B cell (primary cell): ENCODE results near the gene GRB14. TPM values are rescaled to one million over a fixed set of nuclear protein-coding genes. Genes with fewer than 3 reads are reported as not detected.

Experiments
- ATAC-seq: fragments of 200-7000 bp; cut with Tn5 transposase; one replicate; pipeline ENCODE4 v1.10.0; 2021; ENCODE audit warnings: low read depth, mild to moderate bottlenecking, moderate number of reproducible peaks, moderate library complexity
- CTCF ChIA-PET: fragments of 350-600 bp; sonication (Branson Sonifier 250); formaldehyde crosslinking; loops from one replicate; lab custom pipeline; 2021; ENCODE audit warnings: antibody characterized with exemption, inconsistent platforms; lab: Charles Lee
- POLR2A ChIA-PET: fragments of 350-600 bp; sonication (Branson Sonifier 250); formaldehyde crosslinking; loops from one replicate; lab custom pipeline; 2021; ENCODE audit warnings: antibody characterized with exemption; lab: Charles Lee
- DNase-seq: peaks from one replicate; pipeline ENCODE4 v3.0.0; 2013
- H2AFZ ChIP-seq: 2 replicates; pipeline ENCODE4 v1.6.1; 2012; ENCODE audit warnings: mild to moderate bottlenecking, low read depth, low read length; ENCODE audit not compliant: insufficient read depth, poor library complexity, severe bottlenecking
- H3K27ac ChIP-seq, 2 donors: 1 replicate in 1 of 2; 2 replicates in 1 of 2; pipeline ENCODE4 v1.5.1; 2012 to 2013; ENCODE audit warnings: low read length in 2 of 2, mild to moderate bottlenecking in 2 of 2, moderate library complexity in 1 of 2
- H3K27me3 ChIP-seq, 4 experiments: fragments of 200-600 bp in 1 of 4; sonication (generic) in 1 of 4; replicated peaks in 1 of 4; 1 replicate in 2 of 4; 2 replicates in 2 of 4; pipeline versions ENCODE4 v1.6.1 to v1.7.0; 2013 to 2016; ENCODE audit warnings: low read length in 3 of 4, mild to moderate bottlenecking in 2 of 4, mixed read lengths in 1 of 4, moderate library complexity in 1 of 4; ENCODE audit not compliant: insufficient read depth in 4 of 4, control insufficient read depth in 3 of 4; ENCODE audit errors: control extremely low read depth in 1 of 4
- H3K36me3 ChIP-seq, 2 experiments: replicated peaks in 1 of 2; 1 replicate in 1 of 2; 2 replicates in 1 of 2; pipeline versions ENCODE4 v1.6.1 to v1.7.1; 2013; ENCODE audit warnings: low read length in 1 of 2; ENCODE audit not compliant: insufficient read depth in 2 of 2, control insufficient read depth in 1 of 2; ENCODE audit errors: control extremely low read depth in 1 of 2, extremely low read depth in 1 of 2
- H3K4me1 ChIP-seq, 2 donors: fragments of 200-600 bp in 1 of 2; sonication (generic) in 1 of 2; 1 replicate in 1 of 2; 2 replicates in 1 of 2; pipeline versions ENCODE4 v1.5.1 to v1.6.1; 2013 to 2017; ENCODE audit warnings: low read length in 2 of 2; ENCODE audit not compliant: control insufficient read depth in 2 of 2, insufficient read depth in 2 of 2
- H3K4me2 ChIP-seq: replicated peaks from 2 replicates; pipeline ENCODE3; 2012; ENCODE audit warnings: mild to moderate bottlenecking, low read depth, low read length; ENCODE audit not compliant: poor library complexity, severe bottlenecking
- H3K4me3 ChIP-seq, 5 experiments: fragments of 200-600 bp in 1 of 5; sonication (generic) in 1 of 5; 1 replicate in 3 of 5; 2 replicates in 2 of 5; pipeline versions ENCODE4 v1.5.1 to v1.7.0; 2011 to 2016; ENCODE audit warnings: low read length in 4 of 5, mild to moderate bottlenecking in 4 of 5, low read depth in 2 of 5, control low read depth in 1 of 5, moderate library complexity in 1 of 5; ENCODE audit not compliant: insufficient read depth in 1 of 5; ENCODE audit errors: control extremely low read depth in 1 of 5, extremely low read depth in 1 of 5
- H3K79me2 ChIP-seq: fragments of 200-600 bp; sonication (generic); one replicate; pipeline ENCODE4 v1.6.0; 2016; ENCODE audit warnings: low read length; ENCODE audit not compliant: control insufficient read depth, insufficient read depth
- H3K9ac ChIP-seq: fragments of 200-600 bp; sonication (generic); 2 replicates; pipeline ENCODE4 v1.6.1; 2017; ENCODE audit warnings: mild to moderate bottlenecking, low read length, moderate library complexity
- H3K9me3 ChIP-seq, 3 donors: one replicate each; pipeline versions ENCODE4 v1.6.1 to v1.7.1; 2013; ENCODE audit warnings: low read length in 2 of 3; ENCODE audit not compliant: control insufficient read depth in 2 of 3, insufficient read depth in 1 of 3; ENCODE audit errors: control extremely low read depth in 1 of 3
- H4K20me1 ChIP-seq: 2 replicates; pipeline ENCODE4 v1.6.0; 2012; ENCODE audit warnings: mild to moderate bottlenecking, low read length; ENCODE audit not compliant: insufficient read depth, control insufficient read depth, poor library complexity, severe bottlenecking
- H3K27ac Mint-ChIP-seq: one replicate; pipeline ENCODE4 v1.8.0; 2021; ENCODE audit warnings: mixed read lengths
- H3K27me3 Mint-ChIP-seq: one replicate; pipeline ENCODE4 v1.8.0; 2021; ENCODE audit warnings: mixed read lengths
- H3K4me1 Mint-ChIP-seq: one replicate; pipeline ENCODE4 v1.8.0; 2021; ENCODE audit warnings: mixed read lengths
- H3K4me3 Mint-ChIP-seq: one replicate; pipeline ENCODE4 v1.8.0; 2021; ENCODE audit warnings: mixed read lengths
- H3K9me3 Mint-ChIP-seq: one replicate; pipeline ENCODE4 v1.8.0; 2022; ENCODE audit warnings: mixed read lengths; ENCODE audit not compliant: insufficient read depth
- EZH2 ChIP-seq: IDR thresholded peaks from 2 replicates; pipeline ENCODE4 v1.6.1; 2012; ENCODE audit warnings: borderline replicate concordance, low read depth, mild to moderate bottlenecking, moderate library complexity, low read length; ENCODE audit not compliant: insufficient read depth, poor library complexity, severe bottlenecking
- WGBS: methylation state at CpG from one replicate; pipeline ENCODE4 v1.1.5; 2013; ENCODE audit warnings: missing lambda C conversion rate; ENCODE audit not compliant: insufficient coverage; 5-methylcytosine and 5-hydroxymethylcytosine counted together
- intact Hi-C: fragments of 100-400 bp; cut with micrococcal nuclease; formaldehyde crosslinking; loops from one replicate; pipeline ENCODE4 v1.10.0; 2022
- polyA plus RNA-seq: library from polyadenylated mRNA; depleted of rRNA; stranded (reverse); fragments of >200 nt; gene quantifications from 2 replicates; pipeline ENCODE4 v1.2.3, GENCODE V29; 2012
- total RNA-seq, 2 donors: library from RNA; stranded (reverse); fragments of 120-200 nt in 1 of 2; gene quantifications; 1 replicate in 1 of 2; 2 replicates in 1 of 2; pipeline versions ENCODE4 v1.2.3 to v1.2.4, GENCODE V29; 2013 to 2022
- TF ChIP-seq, protein P1 (sequence below): fragments of 200-600 bp; IDR thresholded peaks from one replicate; pipeline ENCODE4 v1.8.0; 2022; ENCODE audit warnings: antibody characterized with exemption, mild to moderate bottlenecking

Gene GRB14
- total and polyA plus RNA-seq, 2 donors (not counting 1 experiment from before 2014, with no cell fraction given): not detected

GRCh38 chr2:164567335-164567989 is 53.8 kb downstream of the GRB14 start:
- no peaks in the 10 kb centered on the region for H3K9me3 ChIP-seq
- H3K9ac ChIP-seq: no peak overlapping the region
- Mint-ChIP-seq H3K27ac (no peak overlapping the region), H3K4me3 (no peak overlapping the region), H3K9me3 (no peaks in the 10 kb centered on the region), H3K4me1 (peaks cover 4% of the 10 kb centered on the region), H3K27me3 (no peaks in the 10 kb centered on the region)
- no peak overlapping the region for H3K4me3 ChIP-seq
- DNase-seq (no peak), ATAC-seq (no peak)
- no peak overlapping the region for H3K4me2 ChIP-seq
- H2AFZ ChIP-seq: no peak overlapping the region
- no peak for TF ChIP-seq EZH2
- TF ChIP-seq, protein P1, sequence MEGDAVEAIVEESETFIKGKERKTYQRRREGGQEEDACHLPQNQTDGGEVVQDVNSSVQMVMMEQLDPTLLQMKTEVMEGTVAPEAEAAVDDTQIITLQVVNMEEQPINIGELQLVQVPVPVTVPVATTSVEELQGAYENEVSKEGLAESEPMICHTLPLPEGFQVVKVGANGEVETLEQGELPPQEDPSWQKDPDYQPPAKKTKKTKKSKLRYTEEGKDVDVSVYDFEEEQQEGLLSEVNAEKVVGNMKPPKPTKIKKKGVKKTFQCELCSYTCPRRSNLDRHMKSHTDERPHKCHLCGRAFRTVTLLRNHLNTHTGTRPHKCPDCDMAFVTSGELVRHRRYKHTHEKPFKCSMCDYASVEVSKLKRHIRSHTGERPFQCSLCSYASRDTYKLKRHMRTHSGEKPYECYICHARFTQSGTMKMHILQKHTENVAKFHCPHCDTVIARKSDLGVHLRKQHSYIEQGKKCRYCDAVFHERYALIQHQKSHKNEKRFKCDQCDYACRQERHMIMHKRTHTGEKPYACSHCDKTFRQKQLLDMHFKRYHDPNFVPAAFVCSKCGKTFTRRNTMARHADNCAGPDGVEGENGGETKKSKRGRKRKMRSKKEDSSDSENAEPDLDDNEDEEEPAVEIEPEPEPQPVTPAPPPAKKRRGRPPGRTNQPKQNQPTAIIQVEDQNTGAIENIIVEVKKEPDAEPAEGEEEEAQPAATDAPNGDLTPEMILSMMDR: no peak
- H3K36me3 ChIP-seq: no peaks in the 10 kb centered on the region
- whole genome bisulfite sequencing: no CpG with 5 or more reads among the region's 3 CpGs
- no peaks in the 10 kb centered on the region for H3K27me3 ChIP-seq
- no peaks in the 10 kb centered on the region for H4K20me1 ChIP-seq
- ChIA-PET CTCF (no interaction called here), POLR2A (no interaction called here)
- no peaks in the 10 kb centered on the region for H3K79me2 ChIP-seq
- no peaks in the 10 kb centered on the region for H3K4me1 ChIP-seq
- intact Hi-C loops: loop anchor here (10.0 kb wide), 1 partner anchor 347 kb away; no protein-coding TSS in a partner anchor
- no peak overlapping the region for H3K27ac ChIP-seq

- ChIA-PET POLR2A (no interaction called here), CTCF (interaction anchor here (1.2 kb wide), 1 partner anchor 11 kb away, joined by 3 read pairs; no protein-coding TSS in a partner anchor)
- TF ChIP-seq, protein P1: no peak
- H3K9me3 Mint-ChIP-seq: no peaks in the 10 kb centered on the region
- Histone ChIP-seq H3K79me2 (no peaks in the 10 kb centered on the region), H2AFZ (no peak overlapping the region), H3K4me3 (no peak overlapping the region), H3K27ac (no peak overlapping the region), H3K4me2 (no peak overlapping the region), H3K9ac (no peak overlapping the region), H3K9me3 (no peaks in the 10 kb centered on the region), H3K36me3 (no peaks in the 10 kb centered on the region), H3K4me1 (no peaks in the 10 kb centered on the region), H4K20me1 (no peaks in the 10 kb centered on the region), H3K27me3 (no peaks in the 10 kb centered on the region)
- no peak for ATAC-seq
- intact Hi-C loops: loop anchor here (10.0 kb wide), 1 partner anchor 349 kb away; no protein-coding TSS in a partner anchor
- no peak overlapping the region for H3K27ac Mint-ChIP-seq
- peaks cover 4% of the 10 kb centered on the region for H3K4me1 Mint-ChIP-seq
- no peak for DNase-seq
- no peak overlapping the region for H3K4me3 Mint-ChIP-seq
- no CpG with 5 or more reads among the region's 4 CpGs for WGBS
- no peaks in the 10 kb centered on the region for H3K27me3 Mint-ChIP-seq
Measured at GRCh38 chr2:164565359-164565758, 55.9 kb downstream of the GRB14 start.
